ENCODE results near the gene GTPBP4. TPM values are rescaled to one million over a fixed set of nuclear protein-coding genes. Genes with fewer than 3 reads are reported as not detected.
"Not testable (repeated sequence)": the region's sequence is repeated elsewhere in the genome, so short reads cannot be mapped to it uniquely, and the experiment has no call there.

GTPBP4 gene
- total RNA-seq, 2 donors from 2014 or later, result 31.7 to 105 TPM

- ATAC-seq (ENCODE audit: insufficient number of reproducible peaks, low FRiP score, low read depth), result no peak
- H3K36me3 ChIP-seq, result peaks cover 84% of the 10 kb centered on the region
Observed at GRCh38 chr10:1003884-1004670, 15.8 kb downstream of the GTPBP4 start.

GRCh38 chr10:1006573-1006972, 18.3 kb downstream of the GTPBP4 start:
- Histone ChIP-seq H3K27ac (no peak overlapping the region), H3K9me3 (peaks cover 7% of the 10 kb centered on the region), H3K36me3 (peaks cover 81% of the 10 kb centered on the region), H3K27me3 (replicated peaks; ENCODE audit: insufficient read depth) (no peaks in the 10 kb centered on the region), H3K4me3 (no peak overlapping the region), H3K4me1 (ENCODE audit: control insufficient read depth in 1 of 2, low read depth in 2 of 2) (no peaks in the 10 kb centered on the region)
- DNase-seq (ENCODE audit: low spot score) (no peak), ATAC-seq (ENCODE audit: insufficient number of reproducible peaks, low FRiP score, low read depth) (no peak)
- TF ChIP-seq CTCF (IDR thresholded peaks at IDR 0.05), result no peak

More at GRCh38 chr10:1003884-1004670, 15.8 kb downstream of the GTPBP4 start:
- no peak for DNase-seq (ENCODE audit: low spot score)
- no peaks in the 10 kb centered on the region for H3K4me1 ChIP-seq (ENCODE audit: control insufficient read depth in 1 of 2, low read depth in 2 of 2)
- H3K9me3 ChIP-seq, result peaks cover 7% of the 10 kb centered on the region
- no peak overlapping the region for H3K27ac ChIP-seq
- H3K27me3 ChIP-seq (replicated peaks; ENCODE audit: insufficient read depth), result no peaks in the 10 kb centered on the region
- no peak for TF ChIP-seq CTCF (IDR thresholded peaks at IDR 0.05)
- no peak overlapping the region for H3K4me3 ChIP-seq

- Histone ChIP-seq H3K4me1 (ENCODE audit: control insufficient read depth in 1 of 2, low read depth in 2 of 2) (no peaks in the 10 kb centered on the region), H3K4me3 (no peak overlapping the region), H3K27me3 (replicated peaks; ENCODE audit: insufficient read depth) (no peaks in the 10 kb centered on the region), H3K9me3 (no peaks in the 10 kb centered on the region), H3K36me3 (peaks cover 82% of the 10 kb centered on the region), H3K27ac (no peak overlapping the region)
- ATAC-seq (ENCODE audit: insufficient number of reproducible peaks, low FRiP score, low read depth) (no peak), DNase-seq (ENCODE audit: low spot score) (no peak)
- TF ChIP-seq CTCF (IDR thresholded peaks at IDR 0.05), result no peak
Observed at GRCh38 chr10:1007583-1007982, 19.3 kb downstream of the GTPBP4 start.

- no peak for ATAC-seq (ENCODE audit: insufficient number of reproducible peaks, low FRiP score, low read depth)
- peaks cover 82% of the 10 kb centered on the region for H3K36me3 ChIP-seq
- TF ChIP-seq CTCF (IDR thresholded peaks at IDR 0.05), result no peak
- no peaks in the 10 kb centered on the region for H3K9me3 ChIP-seq
- no peaks in the 10 kb centered on the region for H3K4me1 ChIP-seq (ENCODE audit: control insufficient read depth in 1 of 2, low read depth in 2 of 2)
- H3K27ac ChIP-seq, result no peak overlapping the region
- DNase-seq (ENCODE audit: low spot score), result no peak
- H3K27me3 ChIP-seq (replicated peaks; ENCODE audit: insufficient read depth), result no peaks in the 10 kb centered on the region
- H3K4me3 ChIP-seq, result no peak overlapping the region
Observed at GRCh38 chr10:1009071-1009494, 20.8 kb downstream of the GTPBP4 start.

GRCh38 chr10:1009947-1010346, 21.7 kb downstream of the GTPBP4 start:
- not testable (repeated sequence) for H3K27ac ChIP-seq; H3K4me1 ChIP-seq (ENCODE audit: control insufficient read depth in 1 of 2, low read depth in 2 of 2); H3K27me3 ChIP-seq (replicated peaks; ENCODE audit: insufficient read depth); DNase-seq (ENCODE audit: low spot score); ATAC-seq (ENCODE audit: insufficient number of reproducible peaks, low FRiP score, low read depth); H3K9me3 ChIP-seq; H3K4me3 ChIP-seq
- peaks cover 78% of the 10 kb centered on the region for H3K36me3 ChIP-seq

Measured in thoracic aorta (tissue), 2 donors.